ENCODE results near the gene RPS6KL1.

The RPS6KL1 gene

DNA sequence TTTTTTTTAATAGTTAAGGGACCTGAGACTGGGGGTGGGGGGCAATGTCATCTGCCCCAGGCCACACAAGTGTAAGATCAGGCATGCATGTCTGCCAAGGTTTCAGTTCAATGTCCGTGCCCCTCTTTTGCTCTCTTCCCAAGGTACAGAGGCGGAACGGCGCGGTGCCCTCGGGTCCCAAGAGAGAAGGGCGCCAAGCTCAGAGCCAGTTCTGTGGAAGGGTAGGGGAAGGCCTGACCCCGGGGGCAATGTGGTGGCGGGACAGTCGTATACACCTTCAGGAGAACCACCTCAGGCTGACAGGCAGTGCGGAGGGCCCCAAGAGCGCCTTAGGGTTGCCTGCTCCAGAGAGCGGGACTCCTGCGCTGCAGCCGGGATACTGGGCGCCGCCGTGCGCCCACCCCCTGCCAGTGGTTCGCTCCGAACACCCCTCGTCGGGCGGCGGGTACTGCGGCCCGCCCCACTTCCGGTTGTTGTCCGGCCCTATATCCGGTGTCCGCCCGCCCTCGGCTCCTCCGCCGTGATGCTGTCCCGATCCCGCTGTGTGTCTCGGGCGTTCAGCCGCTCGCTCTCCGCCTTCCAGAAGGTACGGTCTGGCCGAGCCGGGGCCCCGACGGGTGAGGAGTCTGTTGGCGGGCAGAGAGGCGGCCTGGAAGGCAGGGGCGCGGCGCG, 41.5 kb downstream of the RPS6KL1 start, which contains the start of gene DLST:
Gene DLST (plus strand): TSS at position 486 of the 672 bp plus-strand sequence. CDS start 38 bp downstream, at position 524.
- peak; percentile 86 for DNase-seq

DNA sequence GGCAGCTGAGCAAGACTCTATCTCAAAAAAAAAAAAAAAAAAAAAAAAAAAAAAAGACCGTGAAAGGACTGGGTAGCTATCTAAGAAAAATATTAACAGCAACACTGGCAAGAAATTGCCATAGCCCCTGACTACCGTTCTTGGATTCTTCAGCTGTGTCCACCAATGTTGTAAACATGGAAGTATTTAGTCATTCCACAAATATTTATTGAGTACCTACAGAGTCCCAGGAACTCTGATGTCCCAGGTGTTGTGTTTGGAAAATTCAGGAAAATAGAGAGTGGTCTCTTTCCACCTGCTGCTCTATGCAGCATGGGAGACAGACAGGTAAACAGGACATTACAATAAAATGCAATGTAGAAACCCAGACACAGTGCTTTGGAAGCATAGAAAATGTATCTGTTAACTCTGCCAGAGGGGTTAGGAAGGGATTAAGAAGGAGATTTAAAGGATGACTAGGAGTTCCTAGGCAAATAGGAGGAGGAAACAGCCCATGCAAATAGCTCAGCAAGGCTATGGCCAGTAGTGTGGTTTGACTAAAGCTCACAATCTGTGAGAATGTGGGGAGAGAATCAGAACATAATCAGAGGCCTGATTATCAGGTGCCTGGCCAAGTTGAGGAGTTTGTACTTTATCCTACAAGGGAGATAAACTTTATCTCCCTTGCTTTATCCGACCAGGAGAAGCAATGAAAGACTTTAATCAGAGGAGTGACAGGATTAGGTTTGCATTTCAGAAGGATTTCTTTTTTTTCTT, 43.5 kb downstream of the RPS6KL1 start:
- DNase-seq = no peak

DNA sequence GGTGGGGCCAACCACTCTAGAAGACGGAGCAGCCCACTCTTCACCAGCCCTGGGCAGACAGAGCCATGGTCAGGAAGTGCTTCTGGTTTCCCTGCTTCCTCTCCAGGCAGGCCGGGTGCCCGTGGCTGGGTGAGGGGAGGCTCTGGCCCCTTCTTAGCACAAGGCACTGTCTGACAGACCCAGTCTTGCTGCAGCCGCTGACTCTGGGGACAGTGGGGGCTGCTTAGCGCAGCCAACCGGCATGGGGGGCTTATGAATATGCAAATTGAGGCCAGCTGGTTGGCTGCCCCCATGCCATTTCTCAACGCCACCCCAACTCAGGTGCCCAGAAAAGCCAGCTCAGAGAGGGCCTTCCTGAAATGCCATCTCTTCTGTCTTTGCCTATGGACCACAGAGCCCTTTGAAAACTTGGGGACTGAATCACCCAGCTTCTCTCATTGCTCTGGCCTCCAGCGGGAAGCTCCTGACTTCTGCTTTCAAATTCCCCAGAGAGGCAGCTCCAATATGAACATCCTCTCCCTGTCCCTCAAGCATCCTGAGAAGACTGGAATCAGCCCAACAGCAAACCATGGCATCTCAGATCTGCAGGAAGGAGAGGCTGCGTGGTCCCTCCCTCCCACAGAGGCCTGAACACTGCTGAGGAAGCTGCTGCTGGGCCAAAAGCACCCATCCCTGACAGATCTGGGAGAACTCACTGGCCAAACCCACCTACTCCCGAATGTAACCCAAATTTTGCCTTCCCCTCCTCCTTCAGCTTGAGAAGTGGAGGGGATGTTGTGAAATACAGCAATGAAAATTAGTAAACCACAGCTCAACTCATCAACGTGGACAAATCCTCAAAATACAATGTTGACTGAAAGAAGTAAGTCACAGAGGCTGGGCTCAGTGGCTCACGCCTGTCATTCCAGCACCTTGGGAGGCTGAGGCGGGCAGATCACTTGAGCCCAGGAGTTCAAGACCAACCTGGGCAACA, 46.8 kb downstream of the RPS6KL1 start, which contains the start of gene PROX2:
Gene PROX2 (minus strand): TSS at position 205 of the 973 bp plus-strand sequence. CDS start 12,311 bp downstream, outside the sequence.
- no peak for DNase-seq

DNA sequence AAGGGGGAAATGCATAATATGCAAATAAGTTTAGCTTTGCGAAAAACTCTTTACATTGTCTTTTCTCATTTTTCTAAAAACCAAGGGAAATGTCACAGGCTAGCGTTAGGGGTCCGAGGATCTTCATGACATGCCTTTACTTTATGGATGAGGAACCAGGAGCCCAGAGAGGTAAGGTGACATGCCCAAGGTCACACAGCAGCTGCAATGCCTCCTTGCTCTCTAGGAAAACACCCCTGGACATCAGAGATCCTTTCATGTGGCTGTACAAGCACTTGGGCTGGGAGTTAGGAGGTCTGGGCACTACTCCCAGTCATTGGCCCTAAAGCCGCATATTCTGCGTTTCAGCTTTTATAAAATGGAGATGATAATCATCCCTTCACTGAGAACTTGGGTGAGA, 47.9 kb downstream of the RPS6KL1 start:
- DNase-seq = no peak

DNA sequence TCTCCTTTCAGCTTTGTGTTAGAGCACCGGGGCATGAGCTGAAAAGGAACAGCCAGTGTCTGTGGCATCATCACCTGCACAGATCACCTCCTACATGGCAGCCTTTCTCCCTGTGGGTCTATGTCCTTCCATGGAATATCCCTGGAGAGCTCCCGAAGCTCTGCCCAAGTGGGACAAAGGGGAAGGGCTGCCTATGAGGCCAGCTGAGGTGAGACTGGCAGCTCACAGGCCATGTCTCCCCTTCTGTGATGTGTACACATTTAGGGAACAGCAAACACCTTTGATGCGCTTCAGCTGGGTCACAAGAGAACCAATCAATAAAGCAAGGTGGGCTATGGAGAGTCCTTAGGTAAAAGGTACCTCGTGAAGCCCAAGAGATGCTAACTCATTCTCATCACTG, 51.2 kb downstream of the RPS6KL1 start:
- DNase-seq = no peak

DNA sequence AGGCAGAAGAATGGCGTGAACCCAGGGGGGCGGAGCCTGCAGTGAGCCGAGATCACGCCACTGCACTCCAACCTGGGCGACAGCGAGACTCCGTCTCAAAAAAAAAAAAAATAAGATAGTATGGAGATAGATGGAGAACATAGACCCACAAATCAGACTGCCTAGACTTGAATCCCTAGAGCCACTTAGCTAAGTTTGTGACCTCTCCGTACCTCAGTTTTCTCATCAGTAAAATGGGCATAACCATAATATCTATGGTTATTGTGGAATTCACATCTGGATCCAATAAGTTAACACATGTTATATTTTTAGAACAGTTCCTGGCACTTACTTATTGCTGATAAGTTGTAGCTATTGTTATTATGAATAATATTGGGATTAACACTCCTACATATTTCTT, 54.3 kb downstream of the RPS6KL1 start:
- no peak for DNase-seq

DNA sequence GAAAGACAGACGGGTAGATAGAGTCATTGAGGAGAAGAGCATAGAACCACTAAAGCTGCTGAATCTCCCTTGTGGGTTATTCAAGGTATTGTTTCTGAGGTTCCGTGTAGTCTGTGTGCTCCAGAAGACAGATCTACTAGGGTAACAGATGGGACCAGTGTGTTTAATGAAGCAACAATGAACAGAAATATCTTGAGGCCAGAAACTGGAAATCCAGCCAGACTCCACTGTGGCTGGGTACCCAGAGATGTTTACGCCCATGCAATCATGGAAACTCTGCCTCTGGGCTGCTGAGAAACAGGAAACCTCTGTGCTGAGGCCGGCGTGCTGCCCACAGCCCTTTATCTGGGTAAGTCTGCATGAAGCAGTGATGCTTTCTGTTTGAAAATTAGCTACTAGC, 55.4 kb downstream of the RPS6KL1 start:
- DNase-seq = no peak

DNA sequence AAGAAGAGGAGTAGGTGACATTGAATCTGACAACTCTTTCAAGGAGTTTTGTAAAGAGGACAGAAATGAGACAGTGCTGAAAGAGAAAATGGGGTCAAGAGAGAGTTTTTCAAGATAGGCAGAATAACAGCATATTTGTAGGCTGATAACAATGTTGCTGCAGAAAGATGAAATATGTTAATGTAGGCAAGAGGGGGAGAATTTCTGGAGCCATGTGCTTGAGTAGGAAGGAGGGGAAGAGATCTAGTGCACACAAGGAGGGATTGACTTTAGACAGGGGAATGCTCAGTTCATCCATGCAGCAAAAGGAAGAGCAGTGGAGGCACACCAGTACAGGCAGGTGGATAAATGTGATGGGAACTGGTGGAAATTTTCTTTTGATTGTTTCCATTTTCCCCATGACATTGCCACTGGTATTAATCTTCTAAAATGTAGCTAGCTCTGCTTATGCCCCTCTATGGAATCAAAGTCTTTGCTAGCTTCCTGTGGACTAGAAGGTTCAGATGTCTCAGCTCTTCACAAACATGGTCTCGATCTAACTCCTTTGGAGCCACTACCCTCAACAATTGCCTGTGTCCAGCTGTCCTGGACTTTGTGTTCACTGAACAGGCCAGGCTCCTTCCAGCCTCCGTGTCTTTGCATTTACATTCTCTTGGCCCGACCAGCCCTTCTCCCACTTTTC, 56.2 kb downstream of the RPS6KL1 start:
- DNase-seq = no peak

DNA sequence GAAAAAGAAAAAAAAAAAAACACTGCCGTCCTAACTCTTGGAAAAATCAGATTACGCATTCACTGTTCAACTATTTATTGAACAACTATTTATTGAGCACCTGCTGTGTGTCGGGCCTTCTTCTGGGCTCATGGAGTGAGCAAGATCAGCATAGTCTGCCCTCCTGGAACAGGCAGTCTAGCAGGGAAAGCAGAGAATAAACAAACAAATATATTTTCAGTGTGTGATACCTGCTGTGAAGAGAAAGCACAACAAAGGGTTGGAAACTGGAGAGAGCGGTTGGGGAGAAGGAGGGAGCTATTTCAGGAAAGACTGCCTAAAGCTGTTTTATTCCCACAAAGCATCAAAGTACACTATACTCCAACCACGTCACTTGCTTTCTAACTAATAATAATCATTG, 57.9 kb downstream of the RPS6KL1 start:
- DNase-seq = no peak

DNA sequence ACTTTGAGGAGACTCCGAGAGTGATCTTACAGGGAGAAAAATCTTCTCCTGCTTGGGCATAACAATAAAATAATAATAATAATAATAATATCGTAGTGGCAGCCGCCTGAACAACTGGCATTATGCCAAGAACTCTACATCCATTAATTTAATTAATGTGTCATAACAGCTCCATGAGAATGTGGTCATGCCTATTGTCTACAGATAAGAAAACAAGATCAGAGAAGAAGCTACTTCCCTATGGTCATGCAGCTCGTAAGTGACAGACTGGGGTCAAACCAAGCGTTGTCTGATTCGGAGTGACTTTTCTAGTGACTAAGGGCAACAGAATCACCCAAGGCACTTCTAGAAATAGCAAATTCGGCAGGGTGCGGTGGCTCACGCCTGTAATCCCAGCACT, 58.9 kb downstream of the RPS6KL1 start:
- no peak for DNase-seq

DNA sequence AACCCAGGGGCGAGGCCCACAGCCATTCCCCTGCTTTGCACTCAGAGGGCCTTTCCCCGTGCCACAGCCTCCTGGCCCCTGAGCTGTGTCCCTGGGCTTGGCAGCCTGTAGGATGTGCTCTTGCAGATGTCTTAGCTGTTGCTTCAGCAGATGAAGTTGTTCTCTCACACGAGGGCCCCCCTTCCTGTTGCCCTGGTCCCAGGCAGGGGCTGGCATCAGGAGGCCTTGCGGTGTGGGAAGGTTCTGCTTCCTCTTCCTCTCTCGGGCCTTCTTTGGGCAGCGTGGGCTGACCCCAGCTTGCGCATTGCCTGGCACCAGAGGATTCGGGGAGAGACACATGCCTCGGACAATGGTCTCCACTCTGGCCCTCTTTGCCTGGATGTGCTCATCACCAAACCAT, 59.8 kb downstream of the RPS6KL1 start:
- no peak for DNase-seq

DNA sequence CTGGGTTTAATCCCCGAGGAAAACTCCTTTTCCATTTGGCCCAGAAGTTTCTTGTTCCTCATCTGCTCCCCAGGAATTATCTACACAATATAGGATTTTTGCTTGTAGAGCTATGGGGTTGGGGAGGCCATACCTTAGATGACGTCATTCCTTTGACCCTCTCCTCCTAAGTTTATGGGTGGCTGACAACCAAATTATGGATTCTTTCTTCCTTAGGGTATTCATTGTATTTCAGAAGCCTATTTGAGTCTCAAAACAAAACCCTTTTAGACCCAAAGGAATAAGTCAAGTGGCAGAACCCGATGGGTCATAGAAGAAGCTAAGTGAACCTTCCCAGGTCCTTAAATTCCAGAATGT, 61.3 kb downstream of the RPS6KL1 start:
- DNase-seq = no peak

DNA sequence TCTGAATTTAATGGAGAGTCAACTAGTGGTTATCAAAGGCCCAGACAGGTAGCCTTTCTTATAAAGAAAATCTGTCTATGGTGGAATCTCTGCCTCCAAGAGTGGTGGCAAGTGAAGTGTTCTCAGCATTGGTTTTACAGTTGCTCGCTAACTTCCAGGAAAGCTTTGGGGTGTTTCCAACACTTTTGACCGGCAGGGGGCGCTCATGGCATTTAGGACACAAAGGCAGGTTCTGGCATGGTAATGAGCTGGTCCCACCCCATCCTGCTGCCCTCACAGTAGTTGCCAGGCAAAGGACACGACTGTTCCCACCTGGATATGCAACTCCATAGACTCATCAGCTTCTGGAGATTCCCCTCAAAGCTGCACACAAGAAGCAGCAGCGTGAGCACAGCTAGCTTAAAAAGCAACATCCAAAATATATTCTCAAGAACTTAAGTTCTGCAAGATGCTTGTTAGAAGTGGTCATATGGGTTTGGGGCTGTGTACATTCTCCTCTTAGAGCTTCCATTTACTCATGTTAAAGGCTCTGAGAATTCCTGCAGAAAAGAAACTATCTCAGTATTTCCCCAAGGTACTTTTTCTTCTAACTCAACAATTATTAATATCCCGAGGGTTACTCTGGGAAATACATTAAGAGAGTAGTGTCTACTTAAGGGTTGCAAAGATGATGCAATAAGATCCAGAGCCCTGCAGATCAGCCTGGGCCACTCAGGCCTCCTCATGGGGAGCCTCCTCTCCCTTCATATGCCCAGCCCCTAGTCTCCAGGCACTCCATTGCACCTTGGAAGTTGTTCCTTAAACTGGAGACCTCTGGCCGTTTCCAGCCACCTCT, 61.9 kb downstream of the RPS6KL1 start:
- peak; percentile 89 for DNase-seq

DNA sequence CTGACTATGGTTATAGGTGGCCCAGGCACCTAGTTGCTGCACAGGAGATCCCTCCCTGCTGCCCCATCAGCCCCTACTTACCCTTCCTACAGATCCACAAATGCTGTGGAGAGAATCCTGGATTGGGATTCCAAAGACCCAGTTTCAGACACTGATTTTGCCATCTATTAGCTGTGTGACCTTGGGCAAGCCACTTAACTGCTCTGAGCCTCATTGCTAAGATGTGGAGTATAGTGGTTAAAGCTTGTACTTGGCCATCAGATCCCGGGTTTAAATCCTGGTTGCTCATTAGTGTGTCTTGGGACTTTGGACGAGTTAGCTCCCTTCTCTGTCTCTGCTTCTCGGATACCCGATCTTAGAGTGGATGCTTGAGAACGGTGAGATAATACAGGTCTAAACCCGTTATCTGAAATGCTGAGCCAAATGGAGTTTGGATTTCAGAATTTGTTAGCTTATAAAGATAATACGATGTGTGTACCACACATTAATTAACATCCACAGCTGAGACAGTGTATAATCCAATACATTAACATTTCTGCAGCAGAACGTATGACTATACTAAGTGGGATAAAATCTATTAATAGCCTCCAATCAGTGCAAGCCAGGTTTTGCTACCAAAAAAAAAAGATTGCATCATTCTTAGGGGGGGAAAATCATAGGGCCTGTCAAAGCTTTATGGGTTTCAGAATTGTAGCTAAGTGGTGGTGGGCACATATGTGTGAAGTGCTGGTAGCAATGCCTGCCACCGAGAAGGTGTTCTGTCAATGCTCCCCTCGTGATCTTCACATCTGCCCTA, 63.1 kb downstream of the RPS6KL1 start:
- DNase-seq = no peak

DNA sequence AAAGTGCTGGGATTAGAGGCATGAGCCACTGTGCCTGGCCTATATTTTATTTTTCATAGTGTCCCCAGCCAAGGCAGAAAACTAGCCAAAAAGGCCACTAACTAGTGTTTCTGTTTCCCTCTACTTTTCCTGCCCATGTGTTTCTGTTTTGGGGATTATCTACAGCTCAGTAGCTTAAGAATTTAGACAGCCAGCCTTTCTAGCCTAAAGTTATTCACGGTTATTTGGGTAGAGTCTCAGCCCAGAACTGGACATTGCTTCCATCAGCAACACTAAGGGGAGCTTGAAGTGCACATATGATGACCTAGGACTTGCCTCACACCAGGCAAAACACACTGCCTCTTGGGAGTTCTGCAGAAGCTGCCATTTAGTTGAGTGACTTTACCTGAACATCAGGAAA, 65.0 kb downstream of the RPS6KL1 start:
- DNase-seq = no peak

DNA sequence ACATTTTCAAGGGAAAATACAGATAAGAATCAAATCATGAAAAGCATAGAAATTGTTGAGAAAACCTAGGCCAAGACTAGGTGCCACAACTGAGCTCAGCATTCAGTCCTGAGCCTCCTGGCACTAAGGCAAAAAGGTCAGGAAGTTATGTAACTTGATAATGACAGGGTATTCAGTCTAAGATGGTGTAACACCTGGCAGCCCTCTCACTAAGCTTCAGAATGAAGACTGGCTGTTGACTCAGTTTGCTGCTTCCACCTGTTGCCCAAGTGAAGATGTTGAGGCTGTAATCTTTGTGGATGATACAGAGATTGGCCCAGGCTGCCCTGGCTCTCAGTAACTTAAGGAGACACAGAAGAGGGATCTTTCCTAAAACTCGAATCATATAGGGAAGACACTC, 66.7 kb downstream of the RPS6KL1 start:
- DNase-seq = peak; percentile 43

DNA sequence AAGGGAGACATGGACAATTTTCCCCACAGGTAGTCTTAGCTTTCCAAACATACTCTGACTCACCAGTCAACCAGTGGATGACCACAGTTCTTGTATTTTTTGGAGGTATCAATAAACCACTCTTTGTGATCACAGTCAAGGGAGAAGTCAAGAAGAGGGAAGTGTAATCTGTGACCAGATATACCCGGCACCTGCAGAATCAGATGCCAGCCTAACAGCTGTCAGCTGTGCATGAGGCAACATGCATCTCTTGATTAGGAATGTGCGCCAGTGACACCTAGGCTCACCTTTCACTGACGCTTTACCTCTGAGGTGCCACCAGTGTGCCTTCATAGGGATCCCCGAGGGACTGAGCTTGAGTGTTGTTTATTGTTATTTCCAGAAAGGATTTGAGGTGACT, 67.1 kb downstream of the RPS6KL1 start:
- DNase-seq = peak; percentile 60

DNA sequence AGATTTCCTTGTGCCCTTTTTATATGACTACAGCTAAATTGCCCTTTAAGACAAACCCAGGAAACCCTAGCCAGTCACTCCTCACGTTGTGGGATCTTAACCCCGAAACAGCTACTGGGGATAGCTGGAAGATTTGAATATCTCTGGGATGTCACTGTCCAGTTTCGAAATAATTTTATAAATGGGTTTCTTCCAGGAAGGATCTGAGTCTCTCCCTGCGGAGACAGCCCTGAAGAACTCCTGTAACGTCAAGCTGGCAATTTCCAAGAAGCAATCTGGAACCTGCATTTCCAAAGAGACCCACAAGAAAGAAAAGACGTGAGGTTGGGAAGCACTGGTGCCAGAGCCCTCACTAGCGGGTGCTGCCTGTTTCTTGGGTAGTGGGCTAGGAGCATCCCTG, 68.0 kb downstream of the RPS6KL1 start:
- no peak for DNase-seq

All from NCI-H2107 (cell line).